AG10803 (cell line): ENCODE results near the gene MSI1.

Source experiments
- DNase-seq: peaks from one replicate; pipeline ENCODE4 v3.0.0; 2010; ENCODE audit warnings: low read depth
- H3K4me3 ChIP-seq: 2 replicates; pipeline ENCODE4 v1.5.1; 2011; ENCODE audit warnings: mild to moderate bottlenecking, low read length, control low read depth
- CTCF ChIP-seq: conservative IDR thresholded peaks from 2 replicates; pipeline ENCODE4 v1.5.1; 2011; ENCODE audit warnings: mild to moderate bottlenecking, low read length, control low read depth, inconsistent platforms

Gene MSI1

DNA sequence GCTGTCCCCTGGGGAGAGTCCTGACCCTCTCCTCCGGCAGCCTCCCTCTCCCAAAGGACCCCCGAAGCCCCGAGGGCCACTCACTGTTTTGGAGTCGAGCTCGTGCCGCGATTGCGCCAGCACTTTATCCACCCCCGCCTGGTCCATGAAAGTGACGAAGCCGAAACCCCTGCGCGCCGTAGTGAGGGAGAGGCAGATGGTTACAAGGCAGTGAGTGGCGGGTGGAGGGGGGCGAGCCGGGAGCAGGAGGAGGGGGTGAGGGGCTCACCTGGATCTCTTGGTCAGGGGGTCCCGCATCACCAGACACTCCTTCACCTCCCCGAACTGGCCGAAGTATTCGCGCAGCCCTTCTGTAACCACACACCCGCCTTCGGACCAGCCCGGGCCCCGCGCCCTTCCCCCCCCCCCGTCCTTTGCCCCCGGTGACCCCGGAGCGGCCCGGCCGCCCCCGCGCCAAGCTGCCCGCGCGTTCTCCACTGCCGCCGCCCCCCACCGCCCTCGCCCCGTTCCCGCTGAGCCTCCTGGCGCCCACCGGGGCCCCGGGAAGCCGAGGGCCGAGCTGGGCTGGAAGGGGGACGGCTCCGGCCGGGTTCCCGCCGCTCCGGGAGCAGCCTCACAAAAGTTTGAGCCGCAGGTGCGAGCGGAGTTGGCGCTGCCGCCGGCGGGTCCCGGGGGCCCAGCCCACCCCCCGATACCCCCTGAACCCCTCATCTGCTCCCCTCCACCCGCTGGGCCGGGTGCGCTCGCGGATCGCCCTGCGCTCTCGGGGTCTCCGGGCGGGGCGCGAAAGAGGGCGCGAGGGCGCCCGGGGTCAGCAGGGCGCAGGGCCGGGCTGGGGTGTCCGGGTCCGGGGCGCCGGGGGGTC lies 808 bp downstream of the MSI1 start:
- no peak overlapping the region for H3K4me3 ChIP-seq
- TF ChIP-seq CTCF: no peak
- no peak for DNase-seq

- TF ChIP-seq CTCF: peak; percentile 21; the same call in 1 of the 2 replicates
- no peak for DNase-seq
- H3K4me3 ChIP-seq: no peak overlapping the region
These were observed 1.6 kb downstream of the MSI1 start for GRCh38 chr12:120367233-120367923.

- TF ChIP-seq CTCF: no peak
- no peak overlapping the region for H3K4me3 ChIP-seq
- no peak for DNase-seq
These were observed 2.1 kb downstream of the MSI1 start for GRCh38 chr12:120366845-120367232.

DNA sequence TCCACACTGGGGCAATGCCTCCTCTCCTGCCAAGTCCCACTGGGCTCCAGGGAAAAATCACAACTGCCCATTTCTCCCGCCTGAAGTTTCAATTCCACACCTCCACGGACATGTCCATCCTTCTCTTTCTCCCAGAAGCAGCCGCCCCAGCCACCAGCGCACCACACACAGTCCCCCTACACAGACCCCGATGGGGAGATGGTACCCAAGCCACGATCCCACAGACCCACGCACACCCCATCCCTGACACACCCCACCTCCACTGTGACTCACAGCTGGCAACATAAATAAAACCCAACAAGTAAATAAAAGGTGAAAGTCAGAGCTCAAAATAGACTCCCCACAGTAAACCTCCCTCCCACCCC lies 2.6 kb downstream of the MSI1 start:
- TF ChIP-seq CTCF: no peak
- H3K4me3 ChIP-seq: no peak overlapping the region
- DNase-seq: no peak

- no peak overlapping the region for H3K4me3 ChIP-seq
- TF ChIP-seq CTCF: no peak
- no peak for DNase-seq
These were observed 3.2 kb downstream of the MSI1 start for GRCh38 chr12:120365675-120366340.

DNA sequence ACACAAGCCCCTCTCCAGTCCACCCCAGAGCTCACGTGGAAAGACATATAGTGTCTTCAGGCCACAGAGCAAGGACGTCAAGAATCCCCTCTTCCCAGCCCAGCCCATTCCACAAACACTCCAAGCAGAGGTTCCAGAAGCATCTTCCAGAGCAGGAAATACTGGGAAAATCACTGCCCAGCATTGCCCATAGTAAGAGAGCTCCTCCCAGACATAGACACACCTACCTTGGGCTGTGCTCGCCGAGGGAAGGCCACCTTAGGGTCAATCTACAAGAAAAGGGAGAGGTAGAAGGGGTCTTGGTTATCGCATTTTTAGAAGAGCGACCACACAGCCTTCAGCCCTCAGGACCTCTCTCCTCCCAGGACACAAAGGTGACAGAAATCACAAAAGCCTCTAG lies 4.5 kb downstream of the MSI1 start:
- TF ChIP-seq CTCF: no peak
- no peak overlapping the region for H3K4me3 ChIP-seq
- no peak for DNase-seq
